Measurements from ENCODE around the gene CLPSL1. TPM values are rescaled to one million over a fixed set of nuclear protein-coding genes. Genes with fewer than 3 reads are reported as not detected.

Gene CLPSL1
- total RNA-seq, 1 experiment from 2014 or later, result not detected

GRCh38 chr6:35797837-35798526 is 17.2 kb downstream of the CLPSL1 start:
- H3K9me3 Mint-ChIP-seq (ENCODE audit: unreplicated experiment), result no peaks in the 10 kb centered on the region
- no peak for DNase-seq (ENCODE audit: unreplicated experiment)
- BruUV-seq (replicated peaks), result no TSS peak
- H3K27ac Mint-ChIP-seq (ENCODE audit: low read depth, unreplicated experiment), result no peak overlapping the region
- no peak for TF ChIP-seq CTCF (IDR thresholded peaks at IDR 0.05; ENCODE audit: unreplicated experiment)
- no peak overlapping the region for H3K4me3 Mint-ChIP-seq (ENCODE audit: unreplicated experiment)
- ChIA-PET CTCF (no interaction called here), POLR2A (interaction anchor here (0.6 to 3.8 kb wide), 2 partner anchors 11 to 16 kb away, joined by 3 to 12 read pairs; no protein-coding TSS in a partner anchor)
- intact Hi-C loops (cut with micrococcal nuclease), result no loop called here
- no peaks in the 10 kb centered on the region for H3K36me3 Mint-ChIP-seq (ENCODE audit: insufficient read depth, unreplicated experiment)
- H3K4me1 Mint-ChIP-seq (ENCODE audit: insufficient read depth, unreplicated experiment), result no peaks in the 10 kb centered on the region
- H3K27me3 Mint-ChIP-seq (ENCODE audit: insufficient read depth, unreplicated experiment), result peaks cover 8% of the 10 kb centered on the region

DNA sequence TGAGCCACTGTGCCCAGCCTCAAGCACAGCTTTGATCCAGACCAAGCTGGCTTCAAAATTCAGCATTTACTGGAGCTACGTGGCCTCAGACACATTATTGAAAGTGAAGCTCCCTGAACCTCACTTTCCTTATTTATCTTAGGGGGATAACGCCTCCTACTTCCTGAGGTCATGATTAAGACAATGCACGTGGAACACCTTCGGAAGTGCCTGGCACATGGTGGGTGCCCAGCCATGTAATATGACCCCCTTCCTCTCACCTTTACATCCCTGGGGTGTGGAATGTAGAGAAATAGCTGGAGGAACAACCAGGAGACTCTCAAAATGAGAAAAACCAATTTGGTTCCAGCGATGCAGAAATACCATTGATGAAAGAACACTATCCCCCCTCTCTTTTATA is 17.9 kb downstream of the CLPSL1 start:
- no peak overlapping the region for H3K4me3 Mint-ChIP-seq (ENCODE audit: unreplicated experiment)
- H3K27ac Mint-ChIP-seq (ENCODE audit: low read depth, unreplicated experiment), result no peak overlapping the region
- no peaks in the 10 kb centered on the region for H3K36me3 Mint-ChIP-seq (ENCODE audit: insufficient read depth, unreplicated experiment)
- BruUV-seq (replicated peaks), result no TSS peak
- H3K4me1 Mint-ChIP-seq (ENCODE audit: insufficient read depth, unreplicated experiment), result no peaks in the 10 kb centered on the region
- ChIA-PET CTCF (no interaction called here), POLR2A (interaction anchor here (0.6 to 3.8 kb wide), 2 partner anchors 12 to 15 kb away, joined by 3 to 12 read pairs; no protein-coding TSS in a partner anchor)
- peaks cover under 1% of the 10 kb centered on the region for H3K27me3 Mint-ChIP-seq (ENCODE audit: insufficient read depth, unreplicated experiment)
- no peaks in the 10 kb centered on the region for H3K9me3 Mint-ChIP-seq (ENCODE audit: unreplicated experiment)
- intact Hi-C loops (cut with micrococcal nuclease), result no loop called here
- no peak for TF ChIP-seq CTCF (IDR thresholded peaks at IDR 0.05; ENCODE audit: unreplicated experiment)
- no peak for DNase-seq (ENCODE audit: unreplicated experiment)

DNA sequence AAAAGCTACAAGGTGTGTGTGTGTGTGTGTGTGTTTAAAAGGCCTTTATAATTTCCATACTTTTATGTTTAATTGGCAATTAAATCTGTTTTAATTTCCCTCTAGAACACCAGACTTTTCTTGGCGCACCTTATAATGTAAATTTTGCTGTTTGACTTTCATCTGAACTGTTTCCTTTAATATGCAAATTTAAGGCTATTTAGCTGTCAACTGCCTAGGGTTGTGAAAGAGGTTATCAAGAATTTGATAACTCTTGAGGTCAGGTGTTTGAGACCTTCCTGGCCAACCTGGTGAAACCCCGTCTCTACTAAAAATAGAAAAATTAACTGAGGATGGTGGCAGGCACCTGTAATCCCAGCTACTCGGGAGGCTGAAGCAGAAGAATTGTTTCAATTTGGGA is 20.3 kb downstream of the CLPSL1 start:
- no TSS peak for BruUV-seq (replicated peaks)
- no peaks in the 10 kb centered on the region for H3K4me1 Mint-ChIP-seq (ENCODE audit: insufficient read depth, unreplicated experiment)
- CTCF ChIA-PET, result no interaction called here

More for the DNA sequence above, 20.3 kb downstream of the CLPSL1 start:
- intact Hi-C loops (cut with micrococcal nuclease), result no loop called here
- POLR2A ChIA-PET, result no interaction called here
- TF ChIP-seq CTCF (IDR thresholded peaks at IDR 0.05; ENCODE audit: unreplicated experiment), result no peak
- peaks cover 6% of the 10 kb centered on the region for H3K27me3 Mint-ChIP-seq (ENCODE audit: insufficient read depth, unreplicated experiment)
- no peaks in the 10 kb centered on the region for H3K9me3 Mint-ChIP-seq (ENCODE audit: unreplicated experiment)
- H3K4me3 Mint-ChIP-seq (ENCODE audit: unreplicated experiment), result no peak overlapping the region
- no peak overlapping the region for H3K27ac Mint-ChIP-seq (ENCODE audit: low read depth, unreplicated experiment)
- no peak for DNase-seq (ENCODE audit: unreplicated experiment)
- no peaks in the 10 kb centered on the region for H3K36me3 Mint-ChIP-seq (ENCODE audit: insufficient read depth, unreplicated experiment)

Data from MCF 10A (cell line).